ENCODE measurements around the gene RARB. TPM values are rescaled to one million over a fixed set of nuclear protein-coding genes. Genes with fewer than 3 reads are reported as not detected.
A peak's percentile ranks its signal among the peaks of the same experiment; 100 is the strongest.

RARB gene
- total and polyA plus RNA-seq, 4 donors = 1.5 to 24.5 (median 4.1) TPM

DNA sequence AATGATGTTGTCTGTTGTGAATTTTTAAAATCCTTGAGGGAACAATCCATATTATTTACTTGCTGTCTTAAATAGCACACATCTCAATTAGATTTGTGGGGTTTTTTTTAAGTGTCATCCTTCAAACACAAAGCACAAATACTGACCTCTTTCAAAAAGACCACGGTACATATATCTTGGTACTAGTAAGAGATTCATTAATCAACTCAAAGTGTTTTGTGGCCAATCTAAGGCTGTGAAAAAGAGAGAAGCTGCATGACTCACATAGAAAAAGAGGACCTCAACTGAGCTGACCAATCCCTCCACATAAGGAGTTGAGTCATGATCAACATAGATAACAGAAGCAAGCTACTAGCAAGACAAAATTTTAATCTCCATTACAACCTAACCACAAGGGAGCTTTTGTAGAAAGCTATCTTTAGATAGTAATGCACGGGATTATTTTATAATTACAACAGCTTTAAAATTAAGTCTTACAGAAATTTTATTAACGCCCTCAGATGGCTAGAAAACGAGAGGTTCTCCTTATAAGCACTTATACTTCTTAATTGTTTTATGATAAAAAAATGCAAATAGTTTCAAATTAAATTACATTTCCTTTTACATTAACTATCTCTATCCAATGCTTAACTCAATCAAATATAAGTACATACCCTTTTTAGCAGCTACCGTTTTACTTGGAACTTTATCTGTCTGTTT lies 176.2 kb downstream of the RARB start:
- Histone ChIP-seq H3K9me3 (ENCODE audit: control insufficient read depth in 4 of 4, insufficient read depth in 3 of 4, low read length in 3 of 4) (no peaks in the 10 kb centered on the region), H3K27me3 (ENCODE audit: control insufficient read depth in 3 of 3, insufficient read depth in 3 of 3, low read length in 2 of 3) (no peaks in the 10 kb centered on the region), H3K4me3 (no peak overlapping the region), H3K36me3 (ENCODE audit: control insufficient read depth in 4 of 4, insufficient read depth in 4 of 4, low read length in 4 of 4) (peaks cover 8 to 41% (median 18%) of the 10 kb centered on the region in 4 donors), H3K27ac (ENCODE audit: low read depth in 1 of 2, low read length in 1 of 2) (peak overlapping the region in 1 of 2 donors; percentile 78), H3K4me1 (ENCODE audit: control insufficient read depth in 5 of 5, insufficient read depth in 5 of 5, low read length in 5 of 5) (peaks cover 0 to 2% (median 0%) of the 10 kb centered on the region in 5 donors), H3K9ac (ENCODE audit: insufficient read depth in 1 of 2, low read length in 2 of 2) (no peak overlapping the region)
- 78 to 81% methylated on average over 5 of the region's 5 CpGs for WGBS, 2 donors
- DNase-seq = no peak
- TF ChIP-seq, protein P1, sequence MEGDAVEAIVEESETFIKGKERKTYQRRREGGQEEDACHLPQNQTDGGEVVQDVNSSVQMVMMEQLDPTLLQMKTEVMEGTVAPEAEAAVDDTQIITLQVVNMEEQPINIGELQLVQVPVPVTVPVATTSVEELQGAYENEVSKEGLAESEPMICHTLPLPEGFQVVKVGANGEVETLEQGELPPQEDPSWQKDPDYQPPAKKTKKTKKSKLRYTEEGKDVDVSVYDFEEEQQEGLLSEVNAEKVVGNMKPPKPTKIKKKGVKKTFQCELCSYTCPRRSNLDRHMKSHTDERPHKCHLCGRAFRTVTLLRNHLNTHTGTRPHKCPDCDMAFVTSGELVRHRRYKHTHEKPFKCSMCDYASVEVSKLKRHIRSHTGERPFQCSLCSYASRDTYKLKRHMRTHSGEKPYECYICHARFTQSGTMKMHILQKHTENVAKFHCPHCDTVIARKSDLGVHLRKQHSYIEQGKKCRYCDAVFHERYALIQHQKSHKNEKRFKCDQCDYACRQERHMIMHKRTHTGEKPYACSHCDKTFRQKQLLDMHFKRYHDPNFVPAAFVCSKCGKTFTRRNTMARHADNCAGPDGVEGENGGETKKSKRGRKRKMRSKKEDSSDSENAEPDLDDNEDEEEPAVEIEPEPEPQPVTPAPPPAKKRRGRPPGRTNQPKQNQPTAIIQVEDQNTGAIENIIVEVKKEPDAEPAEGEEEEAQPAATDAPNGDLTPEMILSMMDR (IDR thresholded peaks at IDR 0.05; ENCODE audit: control extremely low read depth, extremely low read depth) = no peak
- ATAC-seq (ENCODE audit: insufficient read depth, low FRiP score) = peak; percentile 84

DNA sequence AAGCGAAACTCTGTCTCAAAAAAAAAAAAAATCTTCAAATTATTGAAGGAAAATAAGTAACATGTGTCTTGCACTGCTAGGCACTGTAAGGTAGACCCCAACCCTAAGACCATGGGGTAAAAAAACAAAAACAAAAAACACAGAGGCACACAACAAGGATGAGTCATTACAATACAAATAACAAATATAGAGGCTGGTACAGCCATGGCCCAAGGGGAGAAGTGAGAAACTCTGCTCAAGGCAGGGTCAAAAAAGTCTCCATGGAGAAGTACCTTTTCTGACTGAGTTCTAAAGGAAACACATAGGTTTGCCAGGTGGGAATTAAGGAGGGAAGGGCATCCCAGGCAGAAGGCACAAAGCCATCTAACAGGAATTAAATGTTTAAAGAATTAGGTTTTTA lies 182.1 kb downstream of the RARB start:
- H3K27me3 ChIP-seq (ENCODE audit: control insufficient read depth in 3 of 3, insufficient read depth in 3 of 3, low read length in 2 of 3) = no peaks in the 10 kb centered on the region
- no peak overlapping the region for H3K27ac ChIP-seq (ENCODE audit: low read depth in 1 of 2, low read length in 1 of 2)
- WGBS, 2 donors = 98 to 100% methylated on average over 1 of the region's 1 CpG
- TF ChIP-seq, protein P1 (IDR thresholded peaks at IDR 0.05; ENCODE audit: control extremely low read depth, extremely low read depth) = no peak
- DNase-seq (no peak), ATAC-seq (ENCODE audit: insufficient read depth, low FRiP score) (no peak)
- H3K4me1 ChIP-seq (ENCODE audit: control insufficient read depth in 5 of 5, insufficient read depth in 5 of 5, low read length in 5 of 5) = no peaks in the 10 kb centered on the region
- H3K36me3 ChIP-seq (ENCODE audit: control insufficient read depth in 4 of 4, insufficient read depth in 4 of 4, low read length in 4 of 4) = peaks cover 8 to 57% (median 24%) of the 10 kb centered on the region in 4 donors
- H3K9me3 ChIP-seq (ENCODE audit: control insufficient read depth in 4 of 4, insufficient read depth in 3 of 4, low read length in 3 of 4) = no peaks in the 10 kb centered on the region
- H3K4me3 ChIP-seq = no peak overlapping the region
- no peak overlapping the region for H3K9ac ChIP-seq (ENCODE audit: insufficient read depth in 1 of 2, low read length in 2 of 2)

DNA sequence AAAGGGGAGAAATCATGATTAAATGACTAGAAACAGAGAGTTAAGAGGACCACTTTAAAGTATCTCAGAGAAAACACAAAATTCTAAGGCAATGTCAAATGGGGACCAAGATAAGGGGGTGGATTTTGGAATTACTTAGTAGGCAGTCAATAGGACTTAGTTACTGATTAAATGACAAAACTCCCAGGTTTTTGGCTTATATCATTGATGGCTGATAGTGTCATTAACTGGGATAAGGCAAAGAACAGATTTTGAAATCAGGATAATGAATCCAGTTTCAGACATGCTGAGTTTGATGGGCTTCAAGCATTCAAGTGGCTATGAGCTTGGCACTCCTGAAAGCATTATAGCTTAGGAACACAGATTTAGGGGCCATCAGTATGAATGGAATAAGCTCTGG lies 182.7 kb downstream of the RARB start:
- H3K4me3 ChIP-seq = no peak overlapping the region
- H3K4me1 ChIP-seq (ENCODE audit: control insufficient read depth in 5 of 5, insufficient read depth in 5 of 5, low read length in 5 of 5) = no peaks in the 10 kb centered on the region
- DNase-seq = no peak
- ATAC-seq (ENCODE audit: insufficient read depth, low FRiP score) = no peak
- H3K9ac ChIP-seq (ENCODE audit: insufficient read depth in 1 of 2, low read length in 2 of 2) = no peak overlapping the region
- H3K36me3 ChIP-seq (ENCODE audit: control insufficient read depth in 4 of 4, insufficient read depth in 4 of 4, low read length in 4 of 4) = peaks cover 8 to 56% (median 24%) of the 10 kb centered on the region in 4 donors
- no peaks in the 10 kb centered on the region for H3K9me3 ChIP-seq (ENCODE audit: control insufficient read depth in 4 of 4, insufficient read depth in 3 of 4, low read length in 3 of 4)
- no peaks in the 10 kb centered on the region for H3K27me3 ChIP-seq (ENCODE audit: control insufficient read depth in 3 of 3, insufficient read depth in 3 of 3, low read length in 2 of 3)
- TF ChIP-seq, protein P1 (IDR thresholded peaks at IDR 0.05; ENCODE audit: control extremely low read depth, extremely low read depth) = no peak
- H3K27ac ChIP-seq (ENCODE audit: low read depth in 1 of 2, low read length in 1 of 2) = no peak overlapping the region

DNA sequence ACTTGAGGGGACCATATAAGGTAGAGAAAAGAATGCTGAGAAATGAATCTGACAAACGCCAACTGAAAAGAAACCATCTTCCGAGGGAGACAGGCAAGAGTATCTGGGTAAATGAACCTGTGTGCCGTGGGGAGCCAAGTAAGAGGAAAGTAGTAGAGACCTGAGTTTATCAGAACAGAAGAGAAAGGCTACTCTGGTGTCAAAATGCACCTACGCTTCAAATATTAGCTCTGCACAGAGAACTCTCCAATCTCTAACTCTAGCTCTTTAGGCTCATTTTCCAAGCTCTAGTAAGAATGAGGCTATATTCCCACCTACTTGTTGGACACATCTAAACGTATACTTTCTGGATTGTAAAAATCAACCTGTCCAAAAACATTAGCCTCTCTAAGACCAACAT lies 183.1 kb downstream of the RARB start:
- DNase-seq (no peak), ATAC-seq (ENCODE audit: insufficient read depth, low FRiP score) (no peak)
- H3K27me3 ChIP-seq (ENCODE audit: control insufficient read depth in 3 of 3, insufficient read depth in 3 of 3, low read length in 2 of 3) = no peaks in the 10 kb centered on the region
- WGBS, 2 donors = 97 to 100% methylated on average over 5 of the region's 5 CpGs
- H3K9ac ChIP-seq (ENCODE audit: insufficient read depth in 1 of 2, low read length in 2 of 2) = no peak overlapping the region
- H3K4me1 ChIP-seq (ENCODE audit: control insufficient read depth in 5 of 5, insufficient read depth in 5 of 5, low read length in 5 of 5) = no peaks in the 10 kb centered on the region
- peaks cover 8 to 56% (median 24%) of the 10 kb centered on the region in 4 donors for H3K36me3 ChIP-seq (ENCODE audit: control insufficient read depth in 4 of 4, insufficient read depth in 4 of 4, low read length in 4 of 4)
- no peaks in the 10 kb centered on the region for H3K9me3 ChIP-seq (ENCODE audit: control insufficient read depth in 4 of 4, insufficient read depth in 3 of 4, low read length in 3 of 4)
- TF ChIP-seq, protein P1 (IDR thresholded peaks at IDR 0.05; ENCODE audit: control extremely low read depth, extremely low read depth) = no peak
- H3K4me3 ChIP-seq = no peak overlapping the region
- no peak overlapping the region for H3K27ac ChIP-seq (ENCODE audit: low read depth in 1 of 2, low read length in 1 of 2)
